GM23338 (cell line): Measurements from ENCODE around the gene CREB1. TPM values are rescaled to one million over a fixed set of nuclear protein-coding genes. Genes with fewer than 3 reads are reported as not detected.

ENCODE experiments used
- ATAC-seq: fragments of 200-7000 bp; cut with Tn5 transposase; 3 replicates; pipeline ENCODE4 v1.9.1; 2020
- DNase-seq: peaks from one replicate; pipeline ENCODE4 v3.0.0-alpha.2; 2015; ENCODE audit warnings: low spot score
- H2AFZ ChIP-seq: fragments of 200-600 bp; sonication (generic); 2 replicates; pipeline ENCODE4 v1.8.0; 2016; ENCODE audit warnings: antibody characterized with exemption, mild to moderate bottlenecking, moderate library complexity
- H3F3A ChIP-seq: fragments of 200-600 bp; sonication (generic); replicated peaks from 2 replicates; pipeline ENCODE4 v1.8.0; 2017; ENCODE audit warnings: antibody characterized with exemption, mixed run types, low read depth
- H3K27ac ChIP-seq: fragments of 200-600 bp; sonication (generic); 2 replicates; pipeline ENCODE4 v1.6.1; 2016; ENCODE audit warnings: low read depth
- H3K27me3 ChIP-seq: fragments of 200-600 bp; sonication (generic); 2 replicates; pipeline ENCODE4 v1.8.0; 2016; ENCODE audit warnings: mild to moderate bottlenecking, mixed run types, moderate library complexity; ENCODE audit not compliant: insufficient read depth
- H3K36me3 ChIP-seq: fragments of 200-600 bp; sonication (generic); 2 replicates; pipeline ENCODE4 v1.8.0; 2016; ENCODE audit warnings: mild to moderate bottlenecking; ENCODE audit not compliant: insufficient read depth
- H3K4me1 ChIP-seq: fragments of 200-600 bp; sonication (generic); 2 replicates; pipeline ENCODE4 v1.8.0; 2016; ENCODE audit warnings: mild to moderate bottlenecking, moderate library complexity; ENCODE audit not compliant: insufficient read depth
- H3K4me2 ChIP-seq: fragments of 200-600 bp; sonication (generic); 2 replicates; pipeline ENCODE4 v1.7.1; 2017; ENCODE audit warnings: mixed run types
- H3K4me3 ChIP-seq: fragments of 200-600 bp; sonication (generic); 2 replicates; pipeline ENCODE4 v1.6.1; 2016; ENCODE audit warnings: mixed run types
- H3K79me2 ChIP-seq: fragments of 200-600 bp; sonication (generic); replicated peaks from 2 replicates; pipeline ENCODE4 v1.8.0; 2017; ENCODE audit warnings: mild to moderate bottlenecking; ENCODE audit not compliant: insufficient read depth
- H3K9me2 ChIP-seq: fragments of 200-600 bp; sonication (generic); 2 replicates; pipeline ENCODE4 v1.8.0; 2017; ENCODE audit not compliant: insufficient read depth
- H4K20me1 ChIP-seq: fragments of 200-600 bp; sonication (generic); replicated peaks from 2 replicates; pipeline ENCODE4 v1.8.0; 2017; ENCODE audit warnings: mild to moderate bottlenecking; ENCODE audit not compliant: insufficient read depth
- H3K27ac Mint-ChIP-seq: 2 replicates; pipeline ENCODE4 v1.8.0; 2020; ENCODE audit warnings: inconsistent platforms, mild to moderate bottlenecking, moderate library complexity, mixed read lengths
- H3K27me3 Mint-ChIP-seq: 3 replicates; pipeline ENCODE4 v1.8.0; 2022; ENCODE audit warnings: low read depth, mild to moderate bottlenecking, moderate library complexity, mixed read lengths, inconsistent platforms; ENCODE audit not compliant: insufficient read depth, poor library complexity
- H3K36me3 Mint-ChIP-seq: 3 replicates; pipeline ENCODE4 v1.8.0; 2021; ENCODE audit warnings: low read depth, mild to moderate bottlenecking, inconsistent platforms, moderate library complexity, mixed read lengths
- H3K4me1 Mint-ChIP-seq: 3 replicates; pipeline ENCODE4 v1.8.0; 2020; ENCODE audit warnings: mild to moderate bottlenecking, inconsistent platforms, mixed read lengths
- H3K4me3 Mint-ChIP-seq: 3 replicates; pipeline ENCODE4 v1.8.0; 2021; ENCODE audit warnings: moderate library complexity, mild to moderate bottlenecking, inconsistent platforms, mixed read lengths
- H3K9me3 Mint-ChIP-seq: 3 replicates; pipeline ENCODE4 v1.8.0; 2020; ENCODE audit warnings: moderate library complexity, mild to moderate bottlenecking, inconsistent platforms, mixed read lengths
- CREB1 ChIP-seq: fragments of 250-450 bp; sonication (Bioruptor Pico); IDR thresholded peaks from 2 replicates; pipeline ENCODE4 v1.5.0; 2020; ENCODE audit warnings: low read depth, mild to moderate bottlenecking, moderate library complexity
- EZH2 ChIP-seq: fragments of 200-600 bp; sonication (generic); IDR thresholded peaks from one replicate; pipeline ENCODE4 v1.8.0; 2017; ENCODE audit warnings: antibody characterized with exemption, mild to moderate bottlenecking, low read depth; ENCODE audit not compliant: unreplicated experiment
- EZH2phosphoT487 ChIP-seq: fragments of 200-600 bp; sonication (generic); IDR thresholded peaks from one replicate; pipeline ENCODE4 v1.8.1; 2018; ENCODE audit warnings: antibody characterized with exemption; ENCODE audit not compliant: unreplicated experiment
- JUNB ChIP-seq: IDR thresholded peaks from one replicate; pipeline ENCODE4 v1.6.1; 2016; ENCODE audit warnings: antibody characterized with exemption; ENCODE audit not compliant: unreplicated experiment
- NANOG ChIP-seq: IDR thresholded peaks from 2 replicates; pipeline ENCODE4 v1.6.1; 2016; ENCODE audit warnings: antibody characterized with exemption, borderline replicate concordance
- POLR2AphosphoS5 ChIP-seq: IDR thresholded peaks from 2 replicates; pipeline ENCODE4 v1.6.1; 2016; ENCODE audit warnings: antibody characterized with exemption, low read depth
- STAT1 ChIP-seq: IDR thresholded peaks from one replicate; pipeline ENCODE4 v1.6.1; 2016; ENCODE audit warnings: antibody characterized with exemption; ENCODE audit not compliant: unreplicated experiment
- ZNF114 ChIP-seq: fragments of 250-450 bp; sonication (Bioruptor Pico); IDR thresholded peaks from 2 replicates; pipeline ENCODE4 v1.5.0; 2020; ENCODE audit warnings: mild to moderate bottlenecking, moderate library complexity
- ZNF331 ChIP-seq: fragments of 250-450 bp; sonication (Bioruptor Pico); IDR thresholded peaks from 2 replicates; pipeline ENCODE4 v1.5.0; 2020; ENCODE audit warnings: low read depth, mild to moderate bottlenecking, moderate library complexity
- polyA plus RNA-seq: library from polyadenylated mRNA; unstranded; fragments of >200 nt; fragmentation: Nextera tagmentation; extraction: Ambion mirVana; gene quantifications from 2 replicates; pipeline ENCODE4 v1.2.1, GENCODE V29; 2016
- total RNA-seq: library from RNA; depleted of rRNA; stranded (reverse); fragments of >200 nt; shearing (Covaris generic); gene quantifications from 2 replicates; pipeline ENCODE4 v1.2.3, GENCODE V29; 2014
- TF ChIP-seq, protein P1 (sequence below), 2 experiments: fragments of 200-600 bp in 1 of 2; sonication (generic) in 1 of 2; conservative IDR thresholded peaks; 2 replicates each; pipeline versions ENCODE4 v1.5.1 to v1.6.1; 2016 to 2017; ENCODE audit warnings: antibody characterized with exemption in 2 of 2, low read depth in 2 of 2, mild to moderate bottlenecking in 2 of 2, moderate library complexity in 1 of 2
- TF ChIP-seq, protein P2 (sequence below): IDR thresholded peaks from one replicate; pipeline ENCODE4 v1.6.1; 2018; ENCODE audit warnings: antibody characterized with exemption; ENCODE audit not compliant: unreplicated experiment
- TF ChIP-seq, protein P3 (sequence below): fragments of 250-450 bp; sonication (Bioruptor Pico); IDR thresholded peaks from 2 replicates; pipeline ENCODE4 v1.5.0; 2020; ENCODE audit warnings: mild to moderate bottlenecking, moderate library complexity
- TF ChIP-seq, protein P4 (sequence below): IDR thresholded peaks from 2 replicates; pipeline ENCODE4 v1.6.1; 2016; ENCODE audit warnings: antibody characterized with exemption

CREB1 gene
- total and polyA plus RNA-seq, 2 experiments from 2014 or later, result 40.3 to 104 TPM

DNA sequence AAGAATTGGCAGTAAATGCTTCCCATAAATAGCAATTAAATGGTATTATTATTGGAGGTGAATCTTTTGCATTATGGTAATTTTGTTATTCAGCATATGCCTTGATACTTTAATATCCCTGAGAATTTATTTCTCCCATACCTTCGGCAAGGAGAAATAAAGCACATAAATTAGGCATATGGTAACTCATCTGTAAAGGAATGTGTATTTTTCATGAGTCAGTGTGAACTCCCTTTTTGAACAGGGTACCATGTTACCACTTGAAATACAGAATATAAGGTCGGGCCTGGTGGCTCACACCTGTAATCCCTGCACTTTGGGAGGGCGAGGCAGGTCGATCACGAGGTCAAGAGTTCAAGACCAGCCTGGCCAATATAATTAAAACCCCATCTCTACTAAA, 77.1 kb downstream of the CREB1 start:
- Histone ChIP-seq H3K27ac (no peak overlapping the region), H2AFZ (no peak overlapping the region)
- TF ChIP-seq, protein P1, sequence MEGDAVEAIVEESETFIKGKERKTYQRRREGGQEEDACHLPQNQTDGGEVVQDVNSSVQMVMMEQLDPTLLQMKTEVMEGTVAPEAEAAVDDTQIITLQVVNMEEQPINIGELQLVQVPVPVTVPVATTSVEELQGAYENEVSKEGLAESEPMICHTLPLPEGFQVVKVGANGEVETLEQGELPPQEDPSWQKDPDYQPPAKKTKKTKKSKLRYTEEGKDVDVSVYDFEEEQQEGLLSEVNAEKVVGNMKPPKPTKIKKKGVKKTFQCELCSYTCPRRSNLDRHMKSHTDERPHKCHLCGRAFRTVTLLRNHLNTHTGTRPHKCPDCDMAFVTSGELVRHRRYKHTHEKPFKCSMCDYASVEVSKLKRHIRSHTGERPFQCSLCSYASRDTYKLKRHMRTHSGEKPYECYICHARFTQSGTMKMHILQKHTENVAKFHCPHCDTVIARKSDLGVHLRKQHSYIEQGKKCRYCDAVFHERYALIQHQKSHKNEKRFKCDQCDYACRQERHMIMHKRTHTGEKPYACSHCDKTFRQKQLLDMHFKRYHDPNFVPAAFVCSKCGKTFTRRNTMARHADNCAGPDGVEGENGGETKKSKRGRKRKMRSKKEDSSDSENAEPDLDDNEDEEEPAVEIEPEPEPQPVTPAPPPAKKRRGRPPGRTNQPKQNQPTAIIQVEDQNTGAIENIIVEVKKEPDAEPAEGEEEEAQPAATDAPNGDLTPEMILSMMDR (conservative IDR thresholded peaks at IDR 0.05; ENCODE audit: low read depth in 2 of 2), result no peak
- TF ChIP-seq, protein P2, sequence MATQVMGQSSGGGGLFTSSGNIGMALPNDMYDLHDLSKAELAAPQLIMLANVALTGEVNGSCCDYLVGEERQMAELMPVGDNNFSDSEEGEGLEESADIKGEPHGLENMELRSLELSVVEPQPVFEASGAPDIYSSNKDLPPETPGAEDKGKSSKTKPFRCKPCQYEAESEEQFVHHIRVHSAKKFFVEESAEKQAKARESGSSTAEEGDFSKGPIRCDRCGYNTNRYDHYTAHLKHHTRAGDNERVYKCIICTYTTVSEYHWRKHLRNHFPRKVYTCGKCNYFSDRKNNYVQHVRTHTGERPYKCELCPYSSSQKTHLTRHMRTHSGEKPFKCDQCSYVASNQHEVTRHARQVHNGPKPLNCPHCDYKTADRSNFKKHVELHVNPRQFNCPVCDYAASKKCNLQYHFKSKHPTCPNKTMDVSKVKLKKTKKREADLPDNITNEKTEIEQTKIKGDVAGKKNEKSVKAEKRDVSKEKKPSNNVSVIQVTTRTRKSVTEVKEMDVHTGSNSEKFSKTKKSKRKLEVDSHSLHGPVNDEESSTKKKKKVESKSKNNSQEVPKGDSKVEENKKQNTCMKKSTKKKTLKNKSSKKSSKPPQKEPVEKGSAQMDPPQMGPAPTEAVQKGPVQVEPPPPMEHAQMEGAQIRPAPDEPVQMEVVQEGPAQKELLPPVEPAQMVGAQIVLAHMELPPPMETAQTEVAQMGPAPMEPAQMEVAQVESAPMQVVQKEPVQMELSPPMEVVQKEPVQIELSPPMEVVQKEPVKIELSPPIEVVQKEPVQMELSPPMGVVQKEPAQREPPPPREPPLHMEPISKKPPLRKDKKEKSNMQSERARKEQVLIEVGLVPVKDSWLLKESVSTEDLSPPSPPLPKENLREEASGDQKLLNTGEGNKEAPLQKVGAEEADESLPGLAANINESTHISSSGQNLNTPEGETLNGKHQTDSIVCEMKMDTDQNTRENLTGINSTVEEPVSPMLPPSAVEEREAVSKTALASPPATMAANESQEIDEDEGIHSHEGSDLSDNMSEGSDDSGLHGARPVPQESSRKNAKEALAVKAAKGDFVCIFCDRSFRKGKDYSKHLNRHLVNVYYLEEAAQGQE, result no peak
- TF ChIP-seq ZNF114 (CRISPR knock-in tag) (no peak), JUNB (no peak), ZNF331 (CRISPR knock-in tag) (no peak), CREB1 (no peak), NANOG (no peak), STAT1 (no peak), EZH2phosphoT487 (no peak), EZH2 (no peak), POLR2AphosphoS5 (no peak)
- TF ChIP-seq, protein P3, sequence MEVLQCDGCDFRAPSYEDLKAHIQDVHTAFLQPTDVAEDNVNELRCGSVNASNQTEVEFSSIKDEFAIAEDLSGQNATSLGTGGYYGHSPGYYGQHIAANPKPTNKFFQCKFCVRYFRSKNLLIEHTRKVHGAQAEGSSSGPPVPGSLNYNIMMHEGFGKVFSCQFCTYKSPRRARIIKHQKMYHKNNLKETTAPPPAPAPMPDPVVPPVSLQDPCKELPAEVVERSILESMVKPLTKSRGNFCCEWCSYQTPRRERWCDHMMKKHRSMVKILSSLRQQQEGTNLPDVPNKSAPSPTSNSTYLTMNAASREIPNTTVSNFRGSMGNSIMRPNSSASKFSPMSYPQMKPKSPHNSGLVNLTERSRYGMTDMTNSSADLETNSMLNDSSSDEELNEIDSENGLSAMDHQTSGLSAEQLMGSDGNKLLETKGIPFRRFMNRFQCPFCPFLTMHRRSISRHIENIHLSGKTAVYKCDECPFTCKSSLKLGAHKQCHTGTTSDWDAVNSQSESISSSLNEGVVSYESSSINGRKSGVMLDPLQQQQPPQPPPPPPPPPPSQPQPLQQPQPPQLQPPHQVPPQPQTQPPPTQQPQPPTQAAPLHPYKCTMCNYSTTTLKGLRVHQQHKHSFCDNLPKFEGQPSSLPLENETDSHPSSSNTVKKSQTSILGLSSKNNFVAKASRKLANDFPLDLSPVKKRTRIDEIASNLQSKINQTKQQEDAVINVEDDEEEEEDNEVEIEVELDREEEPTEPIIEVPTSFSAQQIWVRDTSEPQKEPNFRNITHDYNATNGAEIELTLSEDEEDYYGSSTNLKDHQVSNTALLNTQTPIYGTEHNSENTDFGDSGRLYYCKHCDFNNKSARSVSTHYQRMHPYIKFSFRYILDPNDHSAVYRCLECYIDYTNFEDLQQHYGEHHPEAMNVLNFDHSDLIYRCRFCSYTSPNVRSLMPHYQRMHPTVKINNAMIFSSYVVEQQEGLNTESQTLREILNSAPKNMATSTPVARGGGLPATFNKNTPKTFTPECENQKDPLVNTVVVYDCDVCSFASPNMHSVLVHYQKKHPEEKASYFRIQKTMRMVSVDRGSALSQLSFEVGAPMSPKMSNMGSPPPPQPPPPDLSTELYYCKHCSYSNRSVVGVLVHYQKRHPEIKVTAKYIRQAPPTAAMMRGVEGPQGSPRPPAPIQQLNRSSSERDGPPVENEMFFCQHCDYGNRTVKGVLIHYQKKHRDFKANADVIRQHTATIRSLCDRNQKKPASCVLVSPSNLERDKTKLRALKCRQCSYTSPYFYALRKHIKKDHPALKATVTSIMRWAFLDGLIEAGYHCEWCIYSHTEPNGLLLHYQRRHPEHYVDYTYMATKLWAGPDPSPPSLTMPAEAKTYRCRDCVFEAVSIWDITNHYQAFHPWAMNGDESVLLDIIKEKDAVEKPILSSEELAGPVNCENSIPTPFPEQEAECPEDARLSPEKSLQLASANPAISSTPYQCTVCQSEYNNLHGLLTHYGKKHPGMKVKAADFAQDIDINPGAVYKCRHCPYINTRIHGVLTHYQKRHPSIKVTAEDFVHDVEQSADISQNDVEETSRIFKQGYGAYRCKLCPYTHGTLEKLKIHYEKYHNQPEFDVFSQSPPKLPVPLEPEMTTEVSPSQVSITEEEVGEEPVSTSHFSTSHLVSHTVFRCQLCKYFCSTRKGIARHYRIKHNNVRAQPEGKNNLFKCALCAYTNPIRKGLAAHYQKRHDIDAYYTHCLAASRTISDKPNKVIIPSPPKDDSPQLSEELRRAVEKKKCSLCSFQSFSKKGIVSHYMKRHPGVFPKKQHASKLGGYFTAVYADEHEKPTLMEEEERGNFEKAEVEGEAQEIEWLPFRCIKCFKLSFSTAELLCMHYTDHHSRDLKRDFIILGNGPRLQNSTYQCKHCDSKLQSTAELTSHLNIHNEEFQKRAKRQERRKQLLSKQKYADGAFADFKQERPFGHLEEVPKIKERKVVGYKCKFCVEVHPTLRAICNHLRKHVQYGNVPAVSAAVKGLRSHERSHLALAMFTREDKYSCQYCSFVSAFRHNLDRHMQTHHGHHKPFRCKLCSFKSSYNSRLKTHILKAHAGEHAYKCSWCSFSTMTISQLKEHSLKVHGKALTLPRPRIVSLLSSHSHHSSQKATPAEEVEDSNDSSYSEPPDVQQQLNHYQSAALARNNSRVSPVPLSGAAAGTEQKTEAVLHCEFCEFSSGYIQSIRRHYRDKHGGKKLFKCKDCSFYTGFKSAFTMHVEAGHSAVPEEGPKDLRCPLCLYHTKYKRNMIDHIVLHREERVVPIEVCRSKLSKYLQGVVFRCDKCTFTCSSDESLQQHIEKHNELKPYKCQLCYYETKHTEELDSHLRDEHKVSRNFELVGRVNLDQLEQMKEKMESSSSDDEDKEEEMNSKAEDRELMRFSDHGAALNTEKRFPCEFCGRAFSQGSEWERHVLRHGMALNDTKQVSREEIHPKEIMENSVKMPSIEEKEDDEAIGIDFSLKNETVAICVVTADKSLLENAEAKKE (CRISPR knock-in tag), result no peak
- TF ChIP-seq, protein P4, sequence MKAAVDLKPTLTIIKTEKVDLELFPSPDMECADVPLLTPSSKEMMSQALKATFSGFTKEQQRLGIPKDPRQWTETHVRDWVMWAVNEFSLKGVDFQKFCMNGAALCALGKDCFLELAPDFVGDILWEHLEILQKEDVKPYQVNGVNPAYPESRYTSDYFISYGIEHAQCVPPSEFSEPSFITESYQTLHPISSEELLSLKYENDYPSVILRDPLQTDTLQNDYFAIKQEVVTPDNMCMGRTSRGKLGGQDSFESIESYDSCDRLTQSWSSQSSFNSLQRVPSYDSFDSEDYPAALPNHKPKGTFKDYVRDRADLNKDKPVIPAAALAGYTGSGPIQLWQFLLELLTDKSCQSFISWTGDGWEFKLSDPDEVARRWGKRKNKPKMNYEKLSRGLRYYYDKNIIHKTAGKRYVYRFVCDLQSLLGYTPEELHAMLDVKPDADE, result no peak

More for the DNA sequence above, 77.1 kb downstream of the CREB1 start:
- Histone ChIP-seq H4K20me1 (peaks cover 7% of the 10 kb centered on the region; the same call in 1 of the 2 replicates), H3K4me2 (no peak overlapping the region), H3K4me3 (no peak overlapping the region), H3K36me3 (peaks cover 11% of the 10 kb centered on the region; the same call in 1 of the 2 replicates), H3F3A (peaks cover 9% of the 10 kb centered on the region), H3K4me1 (no peaks in the 10 kb centered on the region), H3K79me2 (no peaks in the 10 kb centered on the region; the same call in 1 of the 2 replicates), H3K9me2 (no peaks in the 10 kb centered on the region; the same call in 1 of the 2 replicates), H3K27me3 (no peaks in the 10 kb centered on the region)
- DNase-seq (no peak), ATAC-seq (no peak)
- Mint-ChIP-seq H3K9me3 (no peaks in the 10 kb centered on the region), H3K27me3 (no peaks in the 10 kb centered on the region), H3K4me1 (no peaks in the 10 kb centered on the region), H3K27ac (no peak overlapping the region), H3K4me3 (no peak overlapping the region), H3K36me3 (peaks cover 22% of the 10 kb centered on the region)
